ENCODE data around the gene STK38.
"Not testable (repeated sequence)": the region's sequence is repeated elsewhere in the genome, so short reads cannot be mapped to it uniquely, and the experiment has no call there.

Gene STK38

DNA sequence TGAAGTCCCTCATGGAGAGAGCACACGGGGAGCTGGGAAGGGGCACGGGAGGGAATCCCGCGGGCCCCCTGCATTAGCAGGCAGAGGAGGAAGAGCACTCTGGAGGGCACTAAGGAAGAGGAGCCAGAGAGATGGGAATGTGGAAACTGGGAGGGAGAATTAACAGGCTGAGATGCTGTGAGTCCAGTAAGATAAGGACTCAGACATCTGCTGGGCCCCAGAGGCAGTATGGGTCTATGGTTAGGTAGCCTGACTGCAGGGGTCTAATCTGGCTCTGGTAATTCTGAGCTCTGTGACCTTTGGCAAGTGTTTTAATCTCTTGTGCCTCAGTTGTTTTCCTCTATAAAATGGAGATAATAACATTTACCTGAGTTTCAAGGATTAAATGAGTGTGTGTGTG lies 31.2 kb upstream of the STK38 start:
- H3K4me1 Mint-ChIP-seq, result peaks cover 18% of the 10 kb centered on the region
- no peak overlapping the region for H3K4me3 Mint-ChIP-seq
- TF ChIP-seq, protein P1, sequence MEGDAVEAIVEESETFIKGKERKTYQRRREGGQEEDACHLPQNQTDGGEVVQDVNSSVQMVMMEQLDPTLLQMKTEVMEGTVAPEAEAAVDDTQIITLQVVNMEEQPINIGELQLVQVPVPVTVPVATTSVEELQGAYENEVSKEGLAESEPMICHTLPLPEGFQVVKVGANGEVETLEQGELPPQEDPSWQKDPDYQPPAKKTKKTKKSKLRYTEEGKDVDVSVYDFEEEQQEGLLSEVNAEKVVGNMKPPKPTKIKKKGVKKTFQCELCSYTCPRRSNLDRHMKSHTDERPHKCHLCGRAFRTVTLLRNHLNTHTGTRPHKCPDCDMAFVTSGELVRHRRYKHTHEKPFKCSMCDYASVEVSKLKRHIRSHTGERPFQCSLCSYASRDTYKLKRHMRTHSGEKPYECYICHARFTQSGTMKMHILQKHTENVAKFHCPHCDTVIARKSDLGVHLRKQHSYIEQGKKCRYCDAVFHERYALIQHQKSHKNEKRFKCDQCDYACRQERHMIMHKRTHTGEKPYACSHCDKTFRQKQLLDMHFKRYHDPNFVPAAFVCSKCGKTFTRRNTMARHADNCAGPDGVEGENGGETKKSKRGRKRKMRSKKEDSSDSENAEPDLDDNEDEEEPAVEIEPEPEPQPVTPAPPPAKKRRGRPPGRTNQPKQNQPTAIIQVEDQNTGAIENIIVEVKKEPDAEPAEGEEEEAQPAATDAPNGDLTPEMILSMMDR (IDR thresholded peaks at IDR 0.05; ENCODE audit: unreplicated experiment in 3 of 3), result no peak
- no peaks in the 10 kb centered on the region for H3K27me3 Mint-ChIP-seq (ENCODE audit: low read depth)
- H3K9me3 Mint-ChIP-seq, result no peaks in the 10 kb centered on the region
- peak overlapping the region in 2 of 3 experiments; percentile 38 to 52 for H3K27ac Mint-ChIP-seq
- no peaks in the 10 kb centered on the region for H3K36me3 Mint-ChIP-seq (ENCODE audit: low read depth)

DNA sequence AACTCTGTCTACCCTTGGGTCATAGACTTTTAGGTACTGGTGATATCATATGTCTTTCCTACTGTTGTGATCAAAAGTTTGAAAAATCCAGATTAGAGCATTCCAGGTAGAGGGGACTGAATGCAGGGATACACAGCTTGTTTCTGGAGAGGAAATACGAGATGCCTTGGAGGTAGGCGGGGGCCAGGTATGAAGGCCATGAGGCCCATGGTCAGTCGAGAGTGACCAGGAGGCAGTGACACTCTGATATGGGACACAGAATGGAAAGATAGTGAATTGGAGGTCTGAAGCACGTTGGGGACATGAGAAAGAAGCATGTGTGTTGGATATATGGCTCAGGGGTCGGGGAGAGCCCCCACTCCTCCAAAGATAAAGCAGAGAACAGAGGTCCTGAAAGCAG lies 30.8 kb upstream of the STK38 start:
- H3K4me1 Mint-ChIP-seq, result peaks cover 18% of the 10 kb centered on the region
- no peaks in the 10 kb centered on the region for H3K36me3 Mint-ChIP-seq (ENCODE audit: low read depth)
- H3K4me3 Mint-ChIP-seq, result no peak overlapping the region
- TF ChIP-seq, protein P1 (IDR thresholded peaks at IDR 0.05; ENCODE audit: unreplicated experiment in 3 of 3), result no peak
- peak overlapping the region in 2 of 3 experiments; percentile 38 to 52 for H3K27ac Mint-ChIP-seq
- H3K27me3 Mint-ChIP-seq (ENCODE audit: low read depth), result no peaks in the 10 kb centered on the region
- H3K9me3 Mint-ChIP-seq, result no peaks in the 10 kb centered on the region

DNA sequence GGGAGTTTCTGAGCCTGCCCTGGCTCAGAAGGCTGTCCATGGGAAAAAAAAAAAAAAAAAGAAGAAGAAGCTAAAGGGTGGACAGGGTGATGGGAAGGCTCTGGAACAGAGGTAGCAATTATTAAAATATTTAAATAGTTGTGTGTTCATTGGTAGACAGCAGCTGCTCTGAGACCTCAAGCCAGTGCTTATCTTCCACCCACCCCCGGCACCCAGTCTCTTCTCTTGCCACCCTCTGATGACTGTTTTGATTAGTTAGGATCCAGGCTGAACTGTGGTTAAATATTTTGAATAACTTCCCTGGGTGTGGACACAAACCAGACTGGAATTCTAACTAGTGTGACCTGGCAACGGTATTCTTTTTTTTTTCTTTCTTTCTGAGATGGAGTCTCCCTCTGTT lies 30.0 kb upstream of the STK38 start:
- peaks cover 18% of the 10 kb centered on the region for H3K4me1 Mint-ChIP-seq
- H3K27me3 Mint-ChIP-seq (ENCODE audit: low read depth), result no peaks in the 10 kb centered on the region
- H3K9me3 Mint-ChIP-seq, result no peaks in the 10 kb centered on the region
- H3K27ac Mint-ChIP-seq, result peak overlapping the region in 2 of 3 experiments; percentile 29 to 70
- H3K36me3 Mint-ChIP-seq (ENCODE audit: low read depth), result no peaks in the 10 kb centered on the region
- TF ChIP-seq, protein P1 (IDR thresholded peaks at IDR 0.05; ENCODE audit: unreplicated experiment in 3 of 3), result no peak
- no peak overlapping the region for H3K4me3 Mint-ChIP-seq

DNA sequence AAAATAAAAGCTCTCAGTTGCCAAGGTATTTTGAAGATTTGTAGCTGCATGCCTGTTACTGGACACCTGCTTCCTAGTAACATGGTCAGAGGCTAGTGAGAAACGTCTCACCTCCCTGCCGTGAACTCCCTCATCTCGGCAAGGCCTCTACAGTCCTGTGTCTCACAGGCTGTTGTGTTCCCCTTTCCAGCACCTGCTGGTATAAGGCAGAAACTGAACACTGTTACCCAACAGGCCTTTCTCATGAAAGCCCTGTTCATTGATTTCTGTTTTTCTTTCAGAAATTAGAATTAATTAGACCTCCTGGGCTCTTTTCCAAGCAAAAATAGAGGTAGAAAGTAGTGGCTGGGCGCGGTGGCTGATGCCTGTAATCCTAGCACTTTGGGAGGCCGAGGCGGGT lies 29.3 kb upstream of the STK38 start:
- Mint-ChIP-seq H3K4me3 (no peak overlapping the region), H3K4me1 (peaks cover 18% of the 10 kb centered on the region), H3K36me3 (ENCODE audit: low read depth) (no peaks in the 10 kb centered on the region), H3K27me3 (ENCODE audit: low read depth) (no peaks in the 10 kb centered on the region), H3K9me3 (no peaks in the 10 kb centered on the region), H3K27ac (no peak overlapping the region)
- TF ChIP-seq, protein P1 (IDR thresholded peaks at IDR 0.05; ENCODE audit: unreplicated experiment in 3 of 3), result no peak

DNA sequence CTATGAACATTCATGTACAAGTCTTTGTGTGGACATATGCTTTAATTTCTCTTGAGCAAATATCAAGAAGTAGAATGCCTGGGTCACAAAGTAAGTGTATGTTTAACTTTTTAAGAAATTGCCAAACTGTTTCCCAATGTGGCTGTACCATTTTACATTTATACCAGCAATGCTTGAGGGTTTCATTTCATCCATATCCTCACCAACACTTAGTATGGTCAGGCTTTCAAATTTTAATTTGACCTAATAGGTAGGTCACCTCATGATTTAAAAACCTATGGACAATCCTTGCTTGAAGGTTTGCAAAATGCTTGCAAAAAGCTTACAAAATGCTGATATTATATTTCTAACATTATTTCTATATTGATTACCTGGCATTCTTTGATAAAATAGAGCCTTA lies 27.4 kb upstream of the STK38 start:
- Mint-ChIP-seq H3K36me3 (ENCODE audit: low read depth) (no peaks in the 10 kb centered on the region), H3K27ac (no peak overlapping the region), H3K27me3 (ENCODE audit: low read depth) (no peaks in the 10 kb centered on the region), H3K4me1 (peaks cover 15% of the 10 kb centered on the region), H3K4me3 (no peak overlapping the region), H3K9me3 (no peaks in the 10 kb centered on the region)
- TF ChIP-seq, protein P1 (IDR thresholded peaks at IDR 0.05; ENCODE audit: unreplicated experiment in 3 of 3), result no peak

DNA sequence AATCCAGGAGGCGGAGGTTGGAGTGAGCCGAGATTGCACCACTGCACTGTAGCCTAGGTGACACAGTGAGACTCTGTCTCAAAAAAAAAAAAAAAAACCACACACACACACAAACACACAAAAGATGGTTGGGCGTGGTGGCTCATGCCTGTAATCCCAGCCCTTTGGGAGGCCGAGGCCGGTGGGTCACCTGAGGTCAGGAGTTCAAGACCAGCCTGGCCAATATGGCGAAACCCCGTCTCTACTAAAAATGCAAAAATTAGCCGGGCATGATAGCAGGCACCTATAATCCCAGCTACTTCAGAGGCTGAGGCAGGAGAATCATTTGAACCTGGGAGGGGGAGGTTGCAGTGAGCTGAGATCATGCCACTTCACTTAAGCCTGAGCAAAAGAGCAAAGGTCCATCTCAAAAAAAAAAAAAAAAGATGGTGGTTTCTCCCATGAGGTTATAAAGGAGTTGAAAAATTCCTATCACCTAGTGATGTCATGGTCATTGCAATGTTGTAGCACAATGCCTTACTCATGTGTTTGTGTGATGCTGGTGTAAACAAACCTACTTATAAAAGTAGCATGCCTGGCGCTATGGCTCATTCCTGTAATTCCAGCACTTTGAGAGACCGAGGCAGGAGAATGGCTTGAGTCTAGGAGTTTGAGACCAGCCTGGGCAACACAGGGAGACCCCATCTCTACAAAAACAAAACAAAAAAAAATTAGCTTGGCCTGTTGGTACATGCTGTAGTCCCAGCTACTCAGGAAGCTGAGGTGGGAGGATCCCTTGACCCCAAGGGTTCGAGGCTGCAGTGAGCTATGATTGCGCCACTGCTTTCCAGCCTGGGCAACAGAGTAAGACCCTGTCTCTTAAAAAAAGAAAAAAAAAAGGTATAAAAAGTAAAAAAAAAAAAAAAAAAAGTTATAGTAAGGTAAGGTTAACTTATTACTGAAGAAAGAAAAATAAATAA lies 25.4 kb upstream of the STK38 start:
- H3K36me3 Mint-ChIP-seq (ENCODE audit: low read depth), result not testable (repeated sequence)

More for the DNA sequence above, 25.4 kb upstream of the STK38 start:
- H3K27me3 Mint-ChIP-seq (ENCODE audit: low read depth); H3K9me3 Mint-ChIP-seq; H3K27ac Mint-ChIP-seq; H3K4me3 Mint-ChIP-seq; H3K4me1 Mint-ChIP-seq: not testable (repeated sequence)

Measured in nephron (organoid).